ENCODE data around the gene NAT16. TPM values are rescaled to one million over a fixed set of nuclear protein-coding genes. Genes with fewer than 3 reads are reported as not detected.

NAT16 gene
- total RNA-seq, 1 experiment from 2014 or later: not detected

DNA sequence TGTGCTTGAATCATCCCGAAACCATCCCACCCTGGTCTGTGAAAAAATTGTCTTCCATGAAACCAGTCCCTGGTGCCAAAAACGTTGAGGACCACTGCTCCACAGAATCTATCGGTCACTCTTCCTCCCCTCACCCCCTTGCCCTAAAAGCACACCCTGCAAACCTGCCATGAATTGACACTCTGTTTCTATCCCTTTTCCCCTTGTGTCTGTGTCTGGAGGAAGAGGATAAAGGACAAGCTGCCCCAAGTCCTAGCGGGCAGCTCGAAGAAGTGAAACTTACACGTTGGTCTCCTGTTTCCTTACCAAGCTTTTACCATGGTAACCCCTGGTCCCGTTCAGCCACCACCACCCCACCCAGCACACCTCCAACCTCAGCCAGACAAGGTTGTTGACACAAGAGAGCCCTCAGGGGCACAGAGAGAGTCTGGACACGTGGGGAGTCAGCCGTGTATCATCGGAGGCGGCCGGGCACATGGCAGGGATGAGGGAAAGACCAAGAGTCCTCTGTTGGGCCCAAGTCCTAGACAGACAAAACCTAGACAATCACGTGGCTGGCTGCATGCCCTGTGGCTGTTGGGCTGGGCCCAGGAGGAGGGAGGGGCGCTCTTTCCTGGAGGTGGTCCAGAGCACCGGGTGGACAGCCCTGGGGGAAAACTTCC lies 54.0 kb downstream of the NAT16 start:
- no peaks in the 10 kb centered on the region for H3K36me3 Mint-ChIP-seq (ENCODE audit: insufficient read depth, unreplicated experiment)
- no peak for TF ChIP-seq CTCF (IDR thresholded peaks at IDR 0.05; ENCODE audit: insufficient read depth in 1 of 2, low read depth in 1 of 2, low read length in 1 of 2, severe bottlenecking in 1 of 2, unreplicated experiment in 1 of 2)
- CTCF ChIA-PET: interaction anchor here (0.6 to 1.0 kb wide), 4 partner anchors 12 to 237 kb away, joined by 3 to 4 read pairs (median 3); partner anchors contain the start of genes PLOD3, UFSP1 and ZNHIT1
- intact Hi-C loops (cut with micrococcal nuclease; ENCODE audit: unreplicated experiment): no loop called here
- no peaks in the 10 kb centered on the region for H3K27me3 ChIP-seq (replicated peaks; ENCODE audit: control insufficient read depth, insufficient read depth, low read length)
- H3K4me3 ChIP-seq (ENCODE audit: low read depth, low read length): no peak overlapping the region
- BruUV-seq (replicated peaks): no TSS peak
- H3K4me3 Mint-ChIP-seq (ENCODE audit: unreplicated experiment): no peak overlapping the region
- H3K4me1 Mint-ChIP-seq (ENCODE audit: low read depth, unreplicated experiment): peaks cover 20% of the 10 kb centered on the region
- DNase-seq: no peak
- H3K9me3 ChIP-seq: no peaks in the 10 kb centered on the region
- H3K36me3 ChIP-seq (ENCODE audit: control insufficient read depth, insufficient read depth, low read length): no peaks in the 10 kb centered on the region
- H3K4me1 ChIP-seq: peaks cover 23% of the 10 kb centered on the region
- H3K9me3 Mint-ChIP-seq (ENCODE audit: unreplicated experiment): no peaks in the 10 kb centered on the region
- POLR2A ChIA-PET: no interaction called here
- no peak overlapping the region for H3K27ac Mint-ChIP-seq (ENCODE audit: unreplicated experiment)
- H3K27me3 Mint-ChIP-seq (ENCODE audit: insufficient read depth, unreplicated experiment): no peaks in the 10 kb centered on the region

- no TSS peak for BruUV-seq (replicated peaks)
- H3K4me3 ChIP-seq (ENCODE audit: low read depth, low read length): no peak overlapping the region
- Mint-ChIP-seq H3K4me3 (ENCODE audit: unreplicated experiment) (no peak overlapping the region), H3K4me1 (ENCODE audit: low read depth, unreplicated experiment) (peaks cover 20% of the 10 kb centered on the region), H3K27ac (ENCODE audit: unreplicated experiment) (peak overlapping the region; percentile 17), H3K27me3 (ENCODE audit: insufficient read depth, unreplicated experiment) (no peaks in the 10 kb centered on the region), H3K36me3 (ENCODE audit: insufficient read depth, unreplicated experiment) (no peaks in the 10 kb centered on the region), H3K9me3 (ENCODE audit: unreplicated experiment) (no peaks in the 10 kb centered on the region)
- peaks cover 23% of the 10 kb centered on the region for H3K4me1 ChIP-seq
- ChIA-PET CTCF (interaction anchor here (0.6 kb wide), 1 partner anchor 18 kb away, joined by 3 read pairs; no protein-coding TSS in a partner anchor), POLR2A (interaction anchor here (0.7 kb wide), 1 partner anchor 58 kb away, joined by 4 read pairs; no protein-coding TSS in a partner anchor)
- no peaks in the 10 kb centered on the region for H3K27me3 ChIP-seq (replicated peaks; ENCODE audit: control insufficient read depth, insufficient read depth, low read length)
- intact Hi-C loops (cut with micrococcal nuclease; ENCODE audit: unreplicated experiment): no loop called here
- no peaks in the 10 kb centered on the region for H3K36me3 ChIP-seq (ENCODE audit: control insufficient read depth, insufficient read depth, low read length)
- DNase-seq: no peak
- TF ChIP-seq CTCF (IDR thresholded peaks at IDR 0.05; ENCODE audit: insufficient read depth in 1 of 2, low read depth in 1 of 2, low read length in 1 of 2, severe bottlenecking in 1 of 2, unreplicated experiment in 1 of 2): no peak
- H3K9me3 ChIP-seq: no peaks in the 10 kb centered on the region
Measured at GRCh38 chr7:101124376-101125056, 55.6 kb downstream of the NAT16 start.

GRCh38 chr7:101123703-101124068 lies 56.4 kb downstream of the NAT16 start:
- TF ChIP-seq CTCF (IDR thresholded peaks at IDR 0.05; ENCODE audit: insufficient read depth in 1 of 2, low read depth in 1 of 2, low read length in 1 of 2, severe bottlenecking in 1 of 2, unreplicated experiment in 1 of 2): no peak
- no peaks in the 10 kb centered on the region for H3K27me3 ChIP-seq (replicated peaks; ENCODE audit: control insufficient read depth, insufficient read depth, low read length)
- Mint-ChIP-seq H3K4me3 (ENCODE audit: unreplicated experiment) (no peak overlapping the region), H3K9me3 (ENCODE audit: unreplicated experiment) (no peaks in the 10 kb centered on the region), H3K36me3 (ENCODE audit: insufficient read depth, unreplicated experiment) (no peaks in the 10 kb centered on the region), H3K4me1 (ENCODE audit: low read depth, unreplicated experiment) (peaks cover 20% of the 10 kb centered on the region), H3K27me3 (ENCODE audit: insufficient read depth, unreplicated experiment) (no peaks in the 10 kb centered on the region), H3K27ac (ENCODE audit: unreplicated experiment) (no peak overlapping the region)
- H3K4me3 ChIP-seq (ENCODE audit: low read depth, low read length): no peak overlapping the region
- ChIA-PET CTCF (no interaction called here), POLR2A (no interaction called here)
- no peaks in the 10 kb centered on the region for H3K9me3 ChIP-seq
- no peaks in the 10 kb centered on the region for H3K36me3 ChIP-seq (ENCODE audit: control insufficient read depth, insufficient read depth, low read length)
- DNase-seq: no peak
- intact Hi-C loops (cut with micrococcal nuclease; ENCODE audit: unreplicated experiment): no loop called here
- peaks cover 25% of the 10 kb centered on the region for H3K4me1 ChIP-seq
- no TSS peak for BruUV-seq (replicated peaks)
